ENCODE data around the gene SCARB2.

DNA sequence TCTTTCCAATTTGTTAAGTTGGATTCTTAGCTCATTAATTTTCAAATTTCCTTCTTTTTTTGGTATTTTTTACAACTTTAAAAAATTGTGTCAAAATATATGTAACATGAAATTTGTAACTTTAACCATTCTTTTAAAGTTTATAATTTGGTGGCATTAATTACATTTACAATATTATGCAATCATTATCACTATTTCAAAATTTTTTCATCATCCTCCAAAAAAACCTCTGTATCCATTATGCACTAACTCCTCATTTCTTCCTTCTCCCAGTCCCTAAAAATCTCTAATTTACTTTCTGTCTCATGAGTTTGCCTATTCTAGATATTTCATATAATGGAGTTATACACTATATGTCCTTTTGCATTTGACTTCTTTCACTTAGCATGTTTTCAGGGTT, 33.2 kb upstream of the SCARB2 start:
- TF ChIP-seq, protein P1, sequence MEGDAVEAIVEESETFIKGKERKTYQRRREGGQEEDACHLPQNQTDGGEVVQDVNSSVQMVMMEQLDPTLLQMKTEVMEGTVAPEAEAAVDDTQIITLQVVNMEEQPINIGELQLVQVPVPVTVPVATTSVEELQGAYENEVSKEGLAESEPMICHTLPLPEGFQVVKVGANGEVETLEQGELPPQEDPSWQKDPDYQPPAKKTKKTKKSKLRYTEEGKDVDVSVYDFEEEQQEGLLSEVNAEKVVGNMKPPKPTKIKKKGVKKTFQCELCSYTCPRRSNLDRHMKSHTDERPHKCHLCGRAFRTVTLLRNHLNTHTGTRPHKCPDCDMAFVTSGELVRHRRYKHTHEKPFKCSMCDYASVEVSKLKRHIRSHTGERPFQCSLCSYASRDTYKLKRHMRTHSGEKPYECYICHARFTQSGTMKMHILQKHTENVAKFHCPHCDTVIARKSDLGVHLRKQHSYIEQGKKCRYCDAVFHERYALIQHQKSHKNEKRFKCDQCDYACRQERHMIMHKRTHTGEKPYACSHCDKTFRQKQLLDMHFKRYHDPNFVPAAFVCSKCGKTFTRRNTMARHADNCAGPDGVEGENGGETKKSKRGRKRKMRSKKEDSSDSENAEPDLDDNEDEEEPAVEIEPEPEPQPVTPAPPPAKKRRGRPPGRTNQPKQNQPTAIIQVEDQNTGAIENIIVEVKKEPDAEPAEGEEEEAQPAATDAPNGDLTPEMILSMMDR (IDR thresholded peaks at IDR 0.05; ENCODE audit: insufficient read depth, low read depth, low read length) = no peak
- no peak for TF ChIP-seq EZH2 (IDR thresholded peaks at IDR 0.05; ENCODE audit: insufficient read depth, low read length)
